Activated T-cell treated with anti-CD3 and anti-CD28 coated beads, Interleukin-2, amount 50 U/mL, for 48 hours (primary cell): ENCODE results near the gene LANCL1.
"Not testable (repeated sequence)": the region's sequence is repeated elsewhere in the genome, so short reads cannot be mapped to it uniquely, and the experiment has no call there.

Source experiments
- DNase-seq, 2 experiments: peaks; one replicate each; pipeline ENCODE4 v3.0.0-alpha.2; 2020

The LANCL1 gene

GRCh38 chr2:210458395-210458794, 18.2 kb downstream of the LANCL1 start:
- no peak for DNase-seq

GRCh38 chr2:210456571-210456970, 20.0 kb downstream of the LANCL1 start:
- DNase-seq: no peak

- no peak for DNase-seq
Observed at GRCh38 chr2:210454336-210454735, 22.2 kb downstream of the LANCL1 start.

- no peak for DNase-seq
Observed at GRCh38 chr2:210452194-210452593, 24.4 kb downstream of the LANCL1 start.

GRCh38 chr2:210450942-210451341, 25.6 kb downstream of the LANCL1 start:
- DNase-seq: not testable (repeated sequence)

- DNase-seq: no peak
Observed at GRCh38 chr2:210445732-210446131, 30.8 kb downstream of the LANCL1 start.

- DNase-seq: no peak
Observed at GRCh38 chr2:210445116-210445707, 31.3 kb downstream of the LANCL1 start.

GRCh38 chr2:210443527-210443926, 33.0 kb downstream of the LANCL1 start:
- no peak for DNase-seq

GRCh38 chr2:210442878-210443277, 33.7 kb downstream of the LANCL1 start:
- no peak for DNase-seq

GRCh38 chr2:210442457-210442856, 34.1 kb downstream of the LANCL1 start:
- no peak for DNase-seq

GRCh38 chr2:210440206-210440605, 36.4 kb downstream of the LANCL1 start:
- DNase-seq: no peak

- DNase-seq: no peak
Observed at GRCh38 chr2:210435439-210435838, 41.1 kb downstream of the LANCL1 start.

- no peak for DNase-seq
Observed at GRCh38 chr2:210432633-210433032, 43.9 kb downstream of the LANCL1 start.

GRCh38 chr2:210429403-210430137, 47.0 kb downstream of the LANCL1 start:
- DNase-seq: no peak

GRCh38 chr2:210428393-210429179, 48.0 kb downstream of the LANCL1 start:
- no peak for DNase-seq

GRCh38 chr2:210427309-210427708, 49.2 kb downstream of the LANCL1 start:
- DNase-seq: not testable (repeated sequence)

- DNase-seq: no peak
Observed at GRCh38 chr2:210422366-210422765, 54.2 kb downstream of the LANCL1 start.

- DNase-seq: no peak
Observed at GRCh38 chr2:210421916-210422315, 54.6 kb downstream of the LANCL1 start.

GRCh38 chr2:210412660-210413059, 63.9 kb downstream of the LANCL1 start:
- no peak for DNase-seq

- DNase-seq: no peak
Observed at GRCh38 chr2:210410542-210410941, 66.0 kb downstream of the LANCL1 start.

GRCh38 chr2:210399440-210400041, 77.0 kb downstream of the LANCL1 start:
- no peak for DNase-seq

GRCh38 chr2:210392469-210392881, 84.1 kb downstream of the LANCL1 start:
- DNase-seq: no peak

GRCh38 chr2:210389856-210390255, 86.7 kb downstream of the LANCL1 start:
- no peak for DNase-seq
